Measurements from ENCODE around the gene HOXC9. TPM values are rescaled to one million over a fixed set of nuclear protein-coding genes. Genes with fewer than 3 reads are reported as not detected.

HOXC9 gene
- 1 to 10 TPM in 1 of 4 donors, under 1 TPM in 2, not detected in 1; 0.28 to 2.0 (median 0.44) TPM for total RNA-seq

DNA sequence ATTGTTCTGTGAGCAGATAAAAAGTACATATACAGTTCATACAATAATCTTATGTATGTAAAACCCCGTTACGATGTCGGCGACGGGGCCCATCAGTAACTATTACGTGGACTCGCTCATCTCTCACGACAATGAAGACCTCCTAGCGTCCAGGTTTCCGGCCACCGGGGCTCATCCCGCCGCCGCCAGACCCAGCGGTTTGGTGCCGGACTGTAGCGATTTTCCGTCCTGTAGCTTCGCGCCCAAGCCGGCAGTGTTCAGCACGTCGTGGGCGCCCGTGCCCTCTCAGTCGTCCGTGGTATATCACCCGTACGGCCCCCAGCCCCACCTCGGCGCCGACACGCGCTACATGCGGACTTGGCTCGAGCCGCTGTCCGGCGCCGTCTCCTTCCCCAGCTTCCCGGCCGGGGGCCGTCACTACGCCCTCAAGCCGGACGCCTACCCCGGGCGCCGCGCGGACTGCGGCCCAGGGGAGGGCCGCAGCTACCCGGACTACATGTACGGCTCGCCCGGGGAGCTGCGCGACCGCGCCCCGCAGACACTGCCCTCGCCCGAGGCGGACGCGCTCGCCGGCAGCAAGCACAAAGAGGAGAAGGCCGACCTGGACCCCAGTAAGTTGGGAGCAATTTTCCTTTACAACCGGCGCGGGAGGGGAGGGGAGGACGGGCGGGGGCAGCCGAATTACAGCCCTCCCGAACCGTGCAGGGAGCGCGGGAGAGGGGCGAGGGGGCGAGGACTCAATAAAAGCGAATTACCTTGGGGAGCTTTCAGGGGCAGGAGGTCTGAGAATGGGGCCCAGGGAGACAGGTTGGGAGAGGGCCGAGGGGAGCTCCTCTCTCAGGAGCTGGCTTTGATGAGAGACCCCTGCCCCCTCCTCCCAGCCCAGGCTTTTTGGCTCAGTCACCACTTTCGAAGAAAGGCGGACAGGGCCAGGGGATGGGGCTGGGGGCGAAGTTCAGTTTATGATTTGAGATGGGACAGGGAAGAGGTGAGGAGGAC, at the start of gene HOXC9:
Gene HOXC9, plus strand, starts transcription at position 46 of the 999 bp plus-strand sequence. Its CDS starts 28 bp downstream, at position 74.
- ATAC-seq (ENCODE audit: low FRiP score) (peak; percentile 42), DNase-seq (ENCODE audit: low spot score) (no peak)
- TF ChIP-seq, protein P1, sequence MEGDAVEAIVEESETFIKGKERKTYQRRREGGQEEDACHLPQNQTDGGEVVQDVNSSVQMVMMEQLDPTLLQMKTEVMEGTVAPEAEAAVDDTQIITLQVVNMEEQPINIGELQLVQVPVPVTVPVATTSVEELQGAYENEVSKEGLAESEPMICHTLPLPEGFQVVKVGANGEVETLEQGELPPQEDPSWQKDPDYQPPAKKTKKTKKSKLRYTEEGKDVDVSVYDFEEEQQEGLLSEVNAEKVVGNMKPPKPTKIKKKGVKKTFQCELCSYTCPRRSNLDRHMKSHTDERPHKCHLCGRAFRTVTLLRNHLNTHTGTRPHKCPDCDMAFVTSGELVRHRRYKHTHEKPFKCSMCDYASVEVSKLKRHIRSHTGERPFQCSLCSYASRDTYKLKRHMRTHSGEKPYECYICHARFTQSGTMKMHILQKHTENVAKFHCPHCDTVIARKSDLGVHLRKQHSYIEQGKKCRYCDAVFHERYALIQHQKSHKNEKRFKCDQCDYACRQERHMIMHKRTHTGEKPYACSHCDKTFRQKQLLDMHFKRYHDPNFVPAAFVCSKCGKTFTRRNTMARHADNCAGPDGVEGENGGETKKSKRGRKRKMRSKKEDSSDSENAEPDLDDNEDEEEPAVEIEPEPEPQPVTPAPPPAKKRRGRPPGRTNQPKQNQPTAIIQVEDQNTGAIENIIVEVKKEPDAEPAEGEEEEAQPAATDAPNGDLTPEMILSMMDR (IDR thresholded peaks at IDR 0.05), result no peak

DNA sequence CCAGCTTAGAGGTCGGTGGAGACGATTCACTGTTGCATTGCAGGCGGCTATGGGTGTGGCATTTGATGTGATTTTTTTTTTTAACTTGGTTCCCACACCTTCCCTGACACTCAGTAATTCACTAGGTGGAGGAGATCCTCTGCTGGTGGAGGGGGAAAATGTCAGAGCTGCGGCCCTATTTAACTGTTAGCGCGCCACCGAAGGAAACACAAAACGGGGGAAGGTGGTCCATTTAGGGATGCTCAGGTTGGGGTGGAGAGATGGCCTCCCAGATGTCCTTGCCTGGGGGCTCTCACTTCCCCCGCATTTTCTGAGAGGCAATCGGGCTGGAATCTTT, 49.6 kb upstream of the HOXC9 start:
- ATAC-seq (ENCODE audit: low FRiP score), result no peak
- no peak for DNase-seq (ENCODE audit: low spot score)
- TF ChIP-seq, protein P1 (IDR thresholded peaks at IDR 0.05), result no peak

DNA sequence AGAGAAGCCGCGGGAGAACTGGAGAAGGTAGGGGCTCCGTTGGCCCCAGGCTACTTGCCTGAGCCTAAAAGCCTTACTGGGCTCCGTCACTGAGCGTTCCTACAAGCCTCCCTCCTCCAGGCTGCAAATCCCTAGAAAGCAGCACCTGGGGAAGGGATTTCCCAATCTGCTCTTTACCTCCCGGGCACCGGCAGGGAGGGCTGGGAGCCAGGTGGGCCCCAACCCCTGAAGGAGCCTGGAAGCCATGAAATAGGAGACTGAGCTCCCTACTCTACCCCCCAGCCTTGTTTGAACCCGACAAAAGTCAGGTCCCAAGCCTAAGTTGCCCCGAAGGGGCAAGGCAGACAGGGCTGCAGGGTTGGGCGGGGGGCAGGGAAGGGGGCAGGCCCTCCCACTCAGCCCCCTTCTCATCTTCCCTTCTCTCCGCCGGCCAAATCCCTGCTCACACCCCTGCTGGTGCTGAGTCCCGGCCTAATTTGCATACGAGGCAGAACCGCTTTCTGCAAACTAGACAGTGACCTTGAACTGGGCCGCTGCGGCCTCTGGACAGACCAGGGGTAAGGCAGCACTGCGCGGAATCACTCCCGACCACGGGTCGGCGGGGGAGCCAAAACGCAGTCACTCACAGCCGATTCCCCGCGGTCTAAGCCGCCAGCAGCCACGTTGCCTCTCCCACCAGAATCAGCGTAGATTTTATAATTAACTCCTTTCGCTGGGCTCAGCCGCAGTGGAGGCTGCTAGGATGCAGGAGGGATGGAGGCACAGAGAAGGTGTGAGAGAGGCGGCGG, 49.0 kb upstream of the HOXC9 start:
- DNase-seq (ENCODE audit: low spot score) (no peak), ATAC-seq (ENCODE audit: low FRiP score) (no peak)
- TF ChIP-seq, protein P1 (IDR thresholded peaks at IDR 0.05), result no peak

DNA sequence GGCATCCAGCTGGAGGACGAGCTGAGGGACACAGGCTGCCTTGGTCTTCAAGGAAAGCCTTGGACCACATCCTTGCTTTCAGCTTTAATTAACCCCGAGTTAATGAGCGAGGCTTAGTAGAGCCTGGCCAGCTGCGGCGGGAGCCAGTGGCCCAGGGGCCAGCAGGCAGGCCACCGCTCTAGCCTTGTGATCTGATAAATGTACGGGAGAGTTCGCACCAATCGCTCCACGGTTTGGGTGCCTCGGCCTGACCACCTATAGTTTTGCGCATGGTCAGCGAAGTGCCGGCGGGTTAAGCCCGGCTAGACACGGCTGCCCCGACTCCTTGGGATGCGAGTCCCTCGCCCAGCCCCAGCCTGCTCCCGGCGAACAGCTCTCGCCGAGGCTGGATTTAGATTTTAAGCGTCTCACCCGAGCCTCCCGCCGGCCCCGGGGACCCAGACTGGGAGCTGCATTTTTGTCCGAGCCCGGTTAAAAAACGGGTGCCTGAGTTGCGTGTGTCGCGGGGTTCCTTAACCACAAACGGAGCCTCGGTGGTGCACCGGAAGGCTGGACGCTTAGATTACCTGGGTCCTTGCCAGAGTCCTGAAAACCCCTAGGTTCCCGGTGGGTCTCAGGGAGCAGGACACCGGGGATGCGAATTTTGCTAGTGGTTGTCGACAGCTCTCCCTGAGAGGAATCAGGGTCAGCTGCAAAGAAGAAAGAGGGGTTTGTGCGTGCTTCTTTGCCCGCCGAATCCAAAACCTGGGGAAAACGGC, 48.2 kb upstream of the HOXC9 start:
- TF ChIP-seq, protein P1 (IDR thresholded peaks at IDR 0.05), result no peak
- ATAC-seq (ENCODE audit: low FRiP score) (no peak), DNase-seq (ENCODE audit: low spot score) (no peak)

DNA sequence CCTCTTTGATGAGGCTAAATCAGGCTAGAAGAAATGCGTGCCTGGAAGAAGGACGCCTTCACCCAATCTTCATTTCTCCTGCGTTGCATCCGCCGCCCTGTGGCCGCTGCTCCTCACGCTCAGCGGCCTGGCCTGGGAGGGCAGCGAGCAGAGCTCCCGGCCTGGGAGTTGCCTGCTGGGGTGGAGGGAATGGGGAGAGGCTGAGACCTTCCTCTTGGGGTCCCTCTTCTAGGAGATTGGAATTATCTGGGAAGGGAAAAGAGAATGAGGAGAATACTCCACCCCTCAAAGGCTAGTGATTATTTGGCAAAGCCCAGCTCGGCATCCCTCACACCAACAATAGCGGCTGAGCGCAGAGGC, 47.6 kb upstream of the HOXC9 start:
- no peak for ATAC-seq (ENCODE audit: low FRiP score)
- no peak for DNase-seq (ENCODE audit: low spot score)
- TF ChIP-seq, protein P1 (IDR thresholded peaks at IDR 0.05), result no peak

DNA sequence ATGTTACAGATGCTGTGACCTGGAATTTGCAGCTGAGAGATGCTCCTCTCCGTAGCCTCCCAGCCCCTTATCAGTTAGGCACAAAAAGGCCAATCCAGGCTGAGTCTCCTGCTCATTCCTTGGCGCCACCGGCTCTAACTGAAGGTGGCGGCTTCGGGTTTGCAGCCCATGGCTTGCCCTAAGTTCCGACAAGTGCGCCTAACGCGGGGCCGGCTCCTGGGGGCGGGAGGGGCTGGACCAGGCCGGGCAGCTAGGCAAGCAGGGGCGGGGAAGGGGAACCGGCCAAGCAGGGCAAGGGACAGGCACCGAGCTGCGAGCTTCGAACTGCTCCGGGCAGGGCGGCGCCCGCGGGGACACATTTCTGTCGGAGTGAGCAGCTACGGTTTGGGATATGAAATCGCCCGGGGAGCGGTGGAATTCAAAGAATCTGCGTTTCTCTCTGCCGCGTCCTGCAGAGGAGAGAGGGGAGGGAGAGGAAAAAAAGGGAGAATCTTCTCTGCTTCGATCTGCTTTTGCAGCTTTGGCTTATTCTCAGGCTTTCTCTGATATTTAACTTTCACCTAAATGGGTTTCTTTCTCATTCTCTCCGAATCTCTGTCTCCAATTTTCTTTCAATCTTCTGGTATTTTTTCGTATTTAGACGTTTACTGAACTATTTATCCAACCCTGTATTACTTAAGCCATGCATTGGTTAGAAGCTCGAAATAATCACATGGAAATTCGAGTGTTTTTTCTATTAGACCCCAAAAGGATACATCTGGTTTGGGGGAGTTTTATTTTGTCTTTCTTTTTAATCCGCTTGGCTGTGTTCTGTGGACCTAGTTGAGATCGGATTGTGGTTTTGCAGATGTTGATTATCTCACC, 46.9 kb upstream of the HOXC9 start:
- ATAC-seq (ENCODE audit: low FRiP score) (no peak), DNase-seq (ENCODE audit: low spot score) (no peak)
- TF ChIP-seq, protein P1 (IDR thresholded peaks at IDR 0.05), result no peak
